ENCODE data around the gene MRC2. TPM values are rescaled to one million over a fixed set of nuclear protein-coding genes. Genes with fewer than 3 reads are reported as not detected.
"Not testable (repeated sequence)": the region's sequence is repeated elsewhere in the genome, so short reads cannot be mapped to it uniquely, and the experiment has no call there.

Gene MRC2
- polyA plus RNA-seq, 2 of the 4 experiments (the other 2 are of a cell fraction), result 20.2 to 57.3 TPM

DNA sequence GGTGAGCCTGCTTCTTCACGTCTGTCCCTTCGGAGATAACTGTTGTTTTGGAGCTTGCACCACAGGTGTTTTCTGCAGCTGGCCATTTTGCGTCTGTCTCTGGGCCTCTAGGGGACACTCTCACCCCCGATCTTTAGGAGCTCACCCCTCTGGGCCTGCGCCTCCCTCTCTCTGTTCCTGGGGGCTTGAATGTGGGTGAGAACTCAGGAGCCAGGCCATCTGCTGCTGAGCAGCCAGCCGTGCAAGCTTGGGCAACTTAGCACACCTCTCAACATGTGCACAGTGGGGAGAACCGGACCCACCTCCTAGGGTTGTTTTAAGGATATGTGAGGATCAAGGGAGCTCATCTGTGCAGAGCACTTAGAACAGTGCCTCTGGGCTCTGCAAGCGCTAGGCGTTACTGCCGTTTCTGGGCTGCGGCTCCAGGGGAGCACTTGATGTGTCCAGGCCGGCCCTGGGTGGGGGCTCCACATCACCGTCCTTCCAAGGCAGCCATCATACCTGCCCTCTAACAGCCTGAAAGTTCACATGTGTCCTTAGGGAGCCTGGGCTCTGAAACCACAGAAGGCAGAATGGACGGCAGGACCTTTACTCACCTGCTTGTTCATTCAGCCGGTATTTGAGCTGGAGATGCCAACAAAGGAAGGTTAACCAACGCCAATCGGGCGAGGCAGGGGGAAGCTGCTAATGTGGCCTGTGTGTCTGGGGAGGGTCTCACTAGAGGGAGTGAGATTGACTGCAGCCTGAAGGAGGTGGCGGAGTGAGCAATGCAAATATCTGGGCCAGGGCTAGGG lies 66.3 kb downstream of the MRC2 start:
- ATAC-seq (no peak), DNase-seq (ENCODE audit: low read depth in 1 of 2, low spot score in 1 of 2) (no peak), FAIRE-seq (no peak)
- Histone ChIP-seq H3K4me1 (no peaks in the 10 kb centered on the region), H3K9me3 (no peaks in the 10 kb centered on the region), H3K4me3 (no peak overlapping the region), H3K4me2 (no peak overlapping the region), H3K27ac (no peak overlapping the region)
- POLR2A ChIA-PET, result no interaction called here
- no peak for TF ChIP-seq ZC3H11A (IDR thresholded peaks at IDR 0.05)
- TF ChIP-seq ZFP36 (IDR thresholded peaks at IDR 0.05; ENCODE audit: borderline replicate concordance, partially characterized antibody), result no peak
- no peak for TF ChIP-seq JUNB (IDR thresholded peaks at IDR 0.05)
- no peak for TF ChIP-seq HDAC2 (IDR thresholded peaks at IDR 0.05)
- no peak; a peak in 1 of 5 replicates for TF ChIP-seq JUN (IDR thresholded peaks at IDR 0.05)
- no peak for TF ChIP-seq EHMT2 (IDR thresholded peaks at IDR 0.05; ENCODE audit: low read depth)
- TF ChIP-seq SMC3 (IDR thresholded peaks at IDR 0.05), result no peak
- no peak for TF ChIP-seq HOXB13 (CRISPR knock-in tag; IDR thresholded peaks at IDR 0.05; ENCODE audit: low read depth)
- TF ChIP-seq POLR2AphosphoS2 (conservative IDR thresholded peaks at IDR 0.05; ENCODE audit: low read length), result no peak
- TF ChIP-seq HOXB5 (CRISPR knock-in tag; IDR thresholded peaks at IDR 0.05), result no peak
- no peak for TF ChIP-seq RNF2 (IDR thresholded peaks at IDR 0.05; ENCODE audit: borderline replicate concordance, low read depth)
- TF ChIP-seq, protein P1, sequence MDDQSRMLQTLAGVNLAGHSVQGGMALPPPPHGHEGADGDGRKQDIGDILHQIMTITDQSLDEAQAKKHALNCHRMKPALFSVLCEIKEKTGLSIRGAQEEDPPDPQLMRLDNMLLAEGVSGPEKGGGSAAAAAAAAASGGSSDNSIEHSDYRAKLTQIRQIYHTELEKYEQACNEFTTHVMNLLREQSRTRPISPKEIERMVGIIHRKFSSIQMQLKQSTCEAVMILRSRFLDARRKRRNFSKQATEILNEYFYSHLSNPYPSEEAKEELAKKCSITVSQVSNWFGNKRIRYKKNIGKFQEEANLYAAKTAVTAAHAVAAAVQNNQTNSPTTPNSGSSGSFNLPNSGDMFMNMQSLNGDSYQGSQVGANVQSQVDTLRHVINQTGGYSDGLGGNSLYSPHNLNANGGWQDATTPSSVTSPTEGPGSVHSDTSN (IDR thresholded peaks at IDR 0.05), result no peak
- TF ChIP-seq, protein P2, sequence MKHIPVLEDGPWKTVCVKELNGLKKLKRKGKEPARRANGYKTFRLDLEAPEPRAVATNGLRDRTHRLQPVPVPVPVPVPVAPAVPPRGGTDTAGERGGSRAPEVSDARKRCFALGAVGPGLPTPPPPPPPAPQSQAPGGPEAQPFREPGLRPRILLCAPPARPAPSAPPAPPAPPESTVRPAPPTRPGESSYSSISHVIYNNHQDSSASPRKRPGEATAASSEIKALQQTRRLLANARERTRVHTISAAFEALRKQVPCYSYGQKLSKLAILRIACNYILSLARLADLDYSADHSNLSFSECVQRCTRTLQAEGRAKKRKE (CRISPR knock-in tag; IDR thresholded peaks at IDR 0.05; ENCODE audit: low read depth), result no peak
- TF ChIP-seq, protein P3, sequence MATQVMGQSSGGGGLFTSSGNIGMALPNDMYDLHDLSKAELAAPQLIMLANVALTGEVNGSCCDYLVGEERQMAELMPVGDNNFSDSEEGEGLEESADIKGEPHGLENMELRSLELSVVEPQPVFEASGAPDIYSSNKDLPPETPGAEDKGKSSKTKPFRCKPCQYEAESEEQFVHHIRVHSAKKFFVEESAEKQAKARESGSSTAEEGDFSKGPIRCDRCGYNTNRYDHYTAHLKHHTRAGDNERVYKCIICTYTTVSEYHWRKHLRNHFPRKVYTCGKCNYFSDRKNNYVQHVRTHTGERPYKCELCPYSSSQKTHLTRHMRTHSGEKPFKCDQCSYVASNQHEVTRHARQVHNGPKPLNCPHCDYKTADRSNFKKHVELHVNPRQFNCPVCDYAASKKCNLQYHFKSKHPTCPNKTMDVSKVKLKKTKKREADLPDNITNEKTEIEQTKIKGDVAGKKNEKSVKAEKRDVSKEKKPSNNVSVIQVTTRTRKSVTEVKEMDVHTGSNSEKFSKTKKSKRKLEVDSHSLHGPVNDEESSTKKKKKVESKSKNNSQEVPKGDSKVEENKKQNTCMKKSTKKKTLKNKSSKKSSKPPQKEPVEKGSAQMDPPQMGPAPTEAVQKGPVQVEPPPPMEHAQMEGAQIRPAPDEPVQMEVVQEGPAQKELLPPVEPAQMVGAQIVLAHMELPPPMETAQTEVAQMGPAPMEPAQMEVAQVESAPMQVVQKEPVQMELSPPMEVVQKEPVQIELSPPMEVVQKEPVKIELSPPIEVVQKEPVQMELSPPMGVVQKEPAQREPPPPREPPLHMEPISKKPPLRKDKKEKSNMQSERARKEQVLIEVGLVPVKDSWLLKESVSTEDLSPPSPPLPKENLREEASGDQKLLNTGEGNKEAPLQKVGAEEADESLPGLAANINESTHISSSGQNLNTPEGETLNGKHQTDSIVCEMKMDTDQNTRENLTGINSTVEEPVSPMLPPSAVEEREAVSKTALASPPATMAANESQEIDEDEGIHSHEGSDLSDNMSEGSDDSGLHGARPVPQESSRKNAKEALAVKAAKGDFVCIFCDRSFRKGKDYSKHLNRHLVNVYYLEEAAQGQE (IDR thresholded peaks at IDR 0.05), result no peak
- no peak for TF ChIP-seq CHD4 (IDR thresholded peaks at IDR 0.05; ENCODE audit: borderline replicate concordance)
- TF ChIP-seq NPAS2 (CRISPR knock-in tag; IDR thresholded peaks at IDR 0.05; ENCODE audit: borderline replicate concordance), result no peak
- 89% methylated on average over 19 of the region's 19 CpGs for WGBS (ENCODE audit: missing lambda C conversion rate)
- CTCF ChIA-PET, result interaction anchor here (0.6 to 11.7 kb wide), 21 partner anchors 8 to 732 kb away, joined by 3 to 178 read pairs (median 3); no protein-coding TSS in a partner anchor

DNA sequence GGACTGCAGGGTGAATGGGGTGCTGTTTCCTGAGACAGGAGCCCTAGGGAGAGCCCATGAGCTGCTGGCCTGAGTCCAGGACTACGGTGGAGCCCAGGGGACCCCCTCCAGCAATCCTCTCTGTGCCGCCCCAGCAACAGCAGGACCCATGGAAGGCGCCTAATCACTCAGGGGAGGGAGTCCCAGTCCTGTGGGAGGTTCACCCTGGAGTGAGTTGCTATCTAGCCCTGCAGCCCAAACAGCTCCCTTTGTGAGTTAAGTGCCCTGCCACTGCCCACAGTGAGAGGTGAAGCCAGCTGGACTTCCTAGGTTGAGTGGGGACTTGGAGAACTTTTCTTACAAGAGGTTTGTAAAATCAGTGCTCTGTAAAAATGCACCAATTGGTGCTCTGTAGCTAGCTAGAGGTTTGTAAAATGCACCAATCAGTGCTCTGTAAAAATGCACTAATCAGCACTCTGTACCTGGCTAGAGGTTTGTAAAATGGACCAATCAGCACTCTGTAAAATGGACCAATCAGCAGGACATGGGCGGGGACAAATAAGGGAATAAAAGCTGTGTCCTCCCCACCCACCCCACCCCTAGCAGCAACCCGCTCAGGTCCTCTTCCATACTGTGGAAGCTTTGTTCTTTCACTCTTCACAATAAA lies 67.7 kb downstream of the MRC2 start:
- H3K27ac ChIP-seq; ATAC-seq; FAIRE-seq; H3K4me2 ChIP-seq; POLR2A ChIA-PET; DNase-seq (ENCODE audit: low read depth in 1 of 2, low spot score in 1 of 2); H3K9me3 ChIP-seq; H3K4me1 ChIP-seq; H3K4me3 ChIP-seq: not testable (repeated sequence)
- CTCF ChIA-PET, result interaction anchor here (0.9 to 11.7 kb wide), 4 partner anchors 8 to 730 kb away, joined by 3 to 178 read pairs (median 6); no protein-coding TSS in a partner anchor
- 83% methylated on average over 5 of the region's 5 CpGs for WGBS (ENCODE audit: missing lambda C conversion rate)
- TF ChIP-seq MAFK (IDR thresholded peaks at IDR 0.05; ENCODE audit: partially characterized antibody) (peak; percentile 65), JUN (IDR thresholded peaks at IDR 0.05) (0 out of 5 replicates have a peak, but pooled peaks of 1 of the 2 experiments have one; percentile 10)

Measured in A549 (cell line).